PC-9 (cell line): ENCODE results near the gene KLHL30. TPM values are rescaled to one million over a fixed set of nuclear protein-coding genes. Genes with fewer than 3 reads are reported as not detected.

Source experiments
- BruUV-seq: library from RNA; stranded (reverse); fragments of 400-500 nt; replicated peaks from 2 replicates; lab custom pipeline; 2021; lab: Mats Ljungman, UMichigan
- CTCF ChIA-PET: fragments of 300-600 bp; sonication (Branson Sonifier 250); formaldehyde crosslinking; loops from one replicate; lab custom pipeline; 2022; ENCODE audit warnings: antibody characterized with exemption; lab: Charles Lee
- POLR2A ChIA-PET: fragments of 300-600 bp; sonication (Branson Sonifier 250); formaldehyde crosslinking; loops from one replicate; lab custom pipeline; 2022; ENCODE audit warnings: antibody characterized with exemption; ENCODE audit not compliant: unreplicated experiment; lab: Charles Lee
- DNase-seq, 2 experiments: peaks; one replicate each; pipeline versions ENCODE4 v3.0.0 to v3.0.0-alpha.2; 2015 to 2022; ENCODE audit warnings: mixed read lengths in 1 of 2
- H2AFZ ChIP-seq: fragments of 200-600 bp; sonication (generic); 2 replicates; pipeline ENCODE4 v1.8.1; 2017; ENCODE audit warnings: antibody characterized with exemption
- H3F3A ChIP-seq: fragments of 200-600 bp; sonication (generic); 2 replicates; pipeline ENCODE4 v1.8.1; 2017; ENCODE audit warnings: antibody characterized with exemption, mild to moderate bottlenecking, low read depth; ENCODE audit not compliant: insufficient read depth
- H3K27ac ChIP-seq: fragments of 200-600 bp; sonication (generic); 2 replicates; pipeline ENCODE4 v1.6.1; 2016; ENCODE audit warnings: mixed run types
- H3K27me3 ChIP-seq: fragments of 200-600 bp; sonication (generic); 2 replicates; pipeline ENCODE4 v1.6.1; 2016; ENCODE audit warnings: low read depth, mixed run types; ENCODE audit not compliant: insufficient read depth
- H3K36me3 ChIP-seq: fragments of 200-600 bp; sonication (generic); 2 replicates; pipeline ENCODE4 v1.6.1; 2016; ENCODE audit warnings: low read depth, mixed run types
- H3K4me1 ChIP-seq: fragments of 200-600 bp; sonication (generic); replicated peaks from 2 replicates; pipeline ENCODE4 v1.6.1; 2016; ENCODE audit warnings: mixed run types; ENCODE audit not compliant: insufficient read depth
- H3K4me2 ChIP-seq: fragments of 200-600 bp; sonication (generic); 2 replicates; pipeline ENCODE4 v1.6.1; 2017; ENCODE audit warnings: mixed run types
- H3K4me3 ChIP-seq: fragments of 200-600 bp; sonication (generic); 2 replicates; pipeline ENCODE4 v1.6.1; 2016; ENCODE audit warnings: mixed run types
- H3K79me2 ChIP-seq: fragments of 200-600 bp; sonication (generic); 2 replicates; pipeline ENCODE4 v1.6.1; 2017; ENCODE audit warnings: low read depth, mixed run types
- H3K9me2 ChIP-seq: fragments of 200-600 bp; sonication (generic); 2 replicates; pipeline ENCODE4 v1.8.1; 2017; ENCODE audit warnings: mild to moderate bottlenecking; ENCODE audit not compliant: insufficient read depth
- H3K9me3 ChIP-seq: fragments of 200-600 bp; sonication (generic); 2 replicates; pipeline ENCODE4 v1.8.1; 2016; ENCODE audit warnings: low read depth; ENCODE audit not compliant: insufficient read depth
- H4K20me1 ChIP-seq: fragments of 200-600 bp; sonication (generic); 2 replicates; pipeline ENCODE4 v1.8.1; 2017; ENCODE audit not compliant: insufficient read depth
- CTCF ChIP-seq: fragments of 200-600 bp; sonication (generic); conservative IDR thresholded peaks from 2 replicates; pipeline ENCODE4 v1.6.1; 2017; ENCODE audit warnings: mixed run types, antibody characterized with exemption, mild to moderate bottlenecking, moderate library complexity
- EZH2 ChIP-seq: fragments of 200-600 bp; sonication (generic); IDR thresholded peaks from 2 replicates; pipeline ENCODE4 v1.8.0; 2017; ENCODE audit warnings: antibody characterized with exemption, low read depth
- intact Hi-C: fragments of 100-400 bp; cut with micrococcal nuclease; formaldehyde crosslinking; loops from one replicate; pipeline ENCODE4 v1.10.0; 2022; ENCODE audit not compliant: unreplicated experiment
- total RNA-seq: library from RNA; stranded (reverse); gene quantifications from 2 replicates; pipeline ENCODE4 v1.2.3, GENCODE V29; 2021

The KLHL30 gene
- total RNA-seq, 1 experiment from 2014 or later: 1.2 TPM

GRCh38 chr2:238168196-238169047, 30.0 kb downstream of the KLHL30 start:
- ChIA-PET CTCF (no interaction called here), POLR2A (interaction anchor here (0.6 kb wide), 1 partner anchor 303 kb away, joined by 3 read pairs; no protein-coding TSS in a partner anchor)
- no peak overlapping the region for H3K4me3 ChIP-seq
- peaks cover 18% of the 10 kb centered on the region; the same call in 1 of the 2 replicates for H3K36me3 ChIP-seq
- intact Hi-C loops: no loop called here
- H2AFZ ChIP-seq: no peak overlapping the region
- DNase-seq: no peak
- no peaks in the 10 kb centered on the region for H3K79me2 ChIP-seq
- peak overlapping the region; percentile 60 for H3K4me2 ChIP-seq
- H3K27ac ChIP-seq: peak overlapping the region; percentile 90
- peaks cover 26% of the 10 kb centered on the region for H3K4me1 ChIP-seq
- H3K9me3 ChIP-seq: no peaks in the 10 kb centered on the region
- H3K27me3 ChIP-seq: no peaks in the 10 kb centered on the region
- no TSS peak for BruUV-seq
- no peaks in the 10 kb centered on the region for H4K20me1 ChIP-seq
- H3F3A ChIP-seq: peaks cover 47% of the 10 kb centered on the region
- H3K9me2 ChIP-seq: no peaks in the 10 kb centered on the region
- TF ChIP-seq CTCF (no peak), EZH2 (no peak)

- Histone ChIP-seq H3K27me3 (no peaks in the 10 kb centered on the region), H3K9me3 (no peaks in the 10 kb centered on the region), H3K4me3 (peak overlapping the region; percentile 7; the same call in 1 of the 2 replicates), H3K79me2 (no peaks in the 10 kb centered on the region), H3K4me2 (peak overlapping the region; percentile 60), H3K9me2 (no peaks in the 10 kb centered on the region), H4K20me1 (no peaks in the 10 kb centered on the region), H3K4me1 (peaks cover 26% of the 10 kb centered on the region), H3F3A (peaks cover 47% of the 10 kb centered on the region), H3K36me3 (peaks cover 19% of the 10 kb centered on the region; the same call in 1 of the 2 replicates), H2AFZ (no peak overlapping the region), H3K27ac (peak overlapping the region; percentile 90)
- POLR2A ChIA-PET: interaction anchor here (0.5 to 0.7 kb wide), 2 partner anchors 12 to 304 kb away, joined by 8 to 17 read pairs; no protein-coding TSS in a partner anchor
- intact Hi-C loops: no loop called here
- CTCF ChIA-PET: no interaction called here
- TSS peak; percentile 48 for BruUV-seq
- no peak for TF ChIP-seq EZH2
- TF ChIP-seq CTCF: no peak
- DNase-seq: peak in 1 of 2 experiments; percentile 57
These were observed 30.7 kb downstream of the KLHL30 start for GRCh38 chr2:238169048-238169707.

- H2AFZ ChIP-seq: no peak overlapping the region
- POLR2A ChIA-PET: interaction anchor here (0.5 to 0.7 kb wide), 2 partner anchors 12 to 305 kb away, joined by 8 to 17 read pairs; no protein-coding TSS in a partner anchor
These were observed 31.3 kb downstream of the KLHL30 start for GRCh38 chr2:238169708-238170251.

More at GRCh38 chr2:238169708-238170251, 31.3 kb downstream of the KLHL30 start:
- Histone ChIP-seq H3K36me3 (peaks cover 24% of the 10 kb centered on the region; the same call in 1 of the 2 replicates), H3K4me2 (peak overlapping the region; percentile 60), H3K27ac (peak overlapping the region; percentile 90), H3K9me2 (no peaks in the 10 kb centered on the region), H3K27me3 (no peaks in the 10 kb centered on the region), H3K4me1 (peaks cover 26% of the 10 kb centered on the region), H4K20me1 (no peaks in the 10 kb centered on the region), H3K4me3 (peak overlapping the region; percentile 7; the same call in 1 of the 2 replicates), H3F3A (peaks cover 47% of the 10 kb centered on the region), H3K9me3 (no peaks in the 10 kb centered on the region), H3K79me2 (no peaks in the 10 kb centered on the region)
- TF ChIP-seq CTCF: no peak
- TF ChIP-seq EZH2: no peak
- intact Hi-C loops: no loop called here
- no TSS peak for BruUV-seq
- DNase-seq: peak in 1 of 2 experiments; percentile 57
- CTCF ChIA-PET: no interaction called here
